ENCODE data around the gene L1CAM.

GRCh38 chrX:153825042-153825441 lies 60.9 kb downstream of the L1CAM start:
- TF ChIP-seq GATA3 (IDR thresholded peaks at IDR 0.05; ENCODE audit: low read depth, low read length) (no peak), GATA2 (IDR thresholded peaks at IDR 0.05; ENCODE audit: low read depth, low read length) (no peak)

Measured in SH-SY5Y (cell line).